Measurements from ENCODE around the gene ABCC1.

- no peak for TF ChIP-seq CTCF (IDR thresholded peaks at IDR 0.05; ENCODE audit: control extremely low read depth in 1 of 3, insufficient read depth in 1 of 3, low read depth in 1 of 3, low read length in 3 of 3)
- no peak for TF ChIP-seq RBBP5 (IDR thresholded peaks at IDR 0.05; ENCODE audit: borderline replicate concordance, low read depth, low read length)
- TF ChIP-seq CBX8 (IDR thresholded peaks at IDR 0.05; ENCODE audit: borderline replicate concordance, low read depth, low read length): no peak
- no peak for TF ChIP-seq EZH2 (IDR thresholded peaks at IDR 0.05; ENCODE audit: low read depth, low read length, severe bottlenecking)
- no peak for TF ChIP-seq ASH2L (IDR thresholded peaks at IDR 0.05; ENCODE audit: low read length)
- TF ChIP-seq CHD2 (IDR thresholded peaks at IDR 0.05; ENCODE audit: low read length): no peak
Measured at GRCh38 chr16:15993541-15993940, 44.1 kb downstream of the ABCC1 start.
